ENCODE data around the gene RHPN2. TPM values are rescaled to one million over a fixed set of nuclear protein-coding genes. Genes with fewer than 3 reads are reported as not detected.
"Not testable (repeated sequence)": the region's sequence is repeated elsewhere in the genome, so short reads cannot be mapped to it uniquely, and the experiment has no call there.

Gene RHPN2
- total RNA-seq, 2 donors from 2014 or later, result not detected

- no peak for DNase-seq
- no peak for ATAC-seq
- H3K9me3 ChIP-seq (ENCODE audit: control insufficient read depth, low read length, poor library complexity, severe bottlenecking), result no peaks in the 10 kb centered on the region
- Mint-ChIP-seq H3K4me3 (no peak overlapping the region), H3K27me3 (no peaks in the 10 kb centered on the region), H3K27ac (no peak overlapping the region), H3K36me3 (ENCODE audit: low read depth) (no peaks in the 10 kb centered on the region), H3K4me1 (peaks cover 7% of the 10 kb centered on the region)
Observed at GRCh38 chr19:33035461-33035860, 29.2 kb downstream of the RHPN2 start.

- peaks cover 4% of the 10 kb centered on the region for H3K9me3 ChIP-seq (ENCODE audit: control insufficient read depth, low read length, poor library complexity, severe bottlenecking)
- DNase-seq (no peak), ATAC-seq (no peak)
- Mint-ChIP-seq H3K27me3 (no peaks in the 10 kb centered on the region), H3K36me3 (ENCODE audit: low read depth) (no peaks in the 10 kb centered on the region), H3K4me3 (no peak overlapping the region), H3K4me1 (peaks cover 2% of the 10 kb centered on the region), H3K27ac (no peak overlapping the region)
Observed at GRCh38 chr19:33032218-33032781, 32.4 kb downstream of the RHPN2 start.

GRCh38 chr19:33029746-33030303, 34.9 kb downstream of the RHPN2 start:
- Mint-ChIP-seq H3K27ac (no peak overlapping the region), H3K27me3 (peaks cover 4% of the 10 kb centered on the region), H3K4me1 (no peaks in the 10 kb centered on the region), H3K36me3 (ENCODE audit: low read depth) (peaks cover 2% of the 10 kb centered on the region), H3K4me3 (no peak overlapping the region)
- peaks cover 4% of the 10 kb centered on the region for H3K9me3 ChIP-seq (ENCODE audit: control insufficient read depth, low read length, poor library complexity, severe bottlenecking)
- DNase-seq (no peak), ATAC-seq (no peak)

- not testable (repeated sequence) for H3K9me3 ChIP-seq (ENCODE audit: control insufficient read depth, low read length, poor library complexity, severe bottlenecking); ATAC-seq; H3K27ac Mint-ChIP-seq; DNase-seq; H3K4me1 Mint-ChIP-seq; H3K27me3 Mint-ChIP-seq; H3K36me3 Mint-ChIP-seq (ENCODE audit: low read depth); H3K4me3 Mint-ChIP-seq
Observed at GRCh38 chr19:33026602-33027001, 38.1 kb downstream of the RHPN2 start.

GRCh38 chr19:33025468-33026238, 39.0 kb downstream of the RHPN2 start:
- not testable (repeated sequence) for H3K4me3 Mint-ChIP-seq; ATAC-seq; H3K27ac Mint-ChIP-seq; H3K9me3 ChIP-seq (ENCODE audit: control insufficient read depth, low read length, poor library complexity, severe bottlenecking); H3K27me3 Mint-ChIP-seq; H3K4me1 Mint-ChIP-seq; DNase-seq; H3K36me3 Mint-ChIP-seq (ENCODE audit: low read depth)

GRCh38 chr19:33024398-33024797, 40.3 kb downstream of the RHPN2 start:
- H3K9me3 ChIP-seq (ENCODE audit: control insufficient read depth, low read length, poor library complexity, severe bottlenecking), result no peaks in the 10 kb centered on the region
- Mint-ChIP-seq H3K27ac (no peak overlapping the region), H3K4me3 (no peak overlapping the region), H3K27me3 (peaks cover 4% of the 10 kb centered on the region), H3K36me3 (ENCODE audit: low read depth) (peaks cover 2% of the 10 kb centered on the region), H3K4me1 (no peaks in the 10 kb centered on the region)
- ATAC-seq, result no peak
- no peak for DNase-seq

- no peaks in the 10 kb centered on the region for H3K4me1 Mint-ChIP-seq
- H3K36me3 Mint-ChIP-seq (ENCODE audit: low read depth), result peaks cover 2% of the 10 kb centered on the region
- H3K4me3 Mint-ChIP-seq, result no peak overlapping the region
- DNase-seq (no peak), ATAC-seq (no peak)
- H3K27ac Mint-ChIP-seq, result no peak overlapping the region
- H3K9me3 ChIP-seq (ENCODE audit: control insufficient read depth, low read length, poor library complexity, severe bottlenecking), result no peaks in the 10 kb centered on the region
- peaks cover 4% of the 10 kb centered on the region for H3K27me3 Mint-ChIP-seq
Observed at GRCh38 chr19:33022472-33023116, 42.1 kb downstream of the RHPN2 start.

GRCh38 chr19:33010891-33011290, 53.8 kb downstream of the RHPN2 start:
- ATAC-seq; DNase-seq; H3K36me3 Mint-ChIP-seq (ENCODE audit: low read depth); H3K4me3 Mint-ChIP-seq; H3K27ac Mint-ChIP-seq; H3K9me3 ChIP-seq (ENCODE audit: control insufficient read depth, low read length, poor library complexity, severe bottlenecking); H3K27me3 Mint-ChIP-seq; H3K4me1 Mint-ChIP-seq: not testable (repeated sequence)

- Mint-ChIP-seq H3K4me3 (no peak overlapping the region), H3K4me1 (peaks cover 2% of the 10 kb centered on the region), H3K27ac (no peak overlapping the region), H3K36me3 (ENCODE audit: low read depth) (no peaks in the 10 kb centered on the region), H3K27me3 (peaks cover 4% of the 10 kb centered on the region)
- ATAC-seq (no peak), DNase-seq (no peak)
- no peaks in the 10 kb centered on the region for H3K9me3 ChIP-seq (ENCODE audit: control insufficient read depth, low read length, poor library complexity, severe bottlenecking)
Observed at GRCh38 chr19:33008738-33009137, 56.0 kb downstream of the RHPN2 start.

GRCh38 chr19:33005440-33005839, 59.2 kb downstream of the RHPN2 start:
- H3K27ac Mint-ChIP-seq, result peak overlapping the region; percentile 24
- ATAC-seq (no peak), DNase-seq (no peak)
- no peaks in the 10 kb centered on the region for H3K36me3 Mint-ChIP-seq (ENCODE audit: low read depth)
- peaks cover 5% of the 10 kb centered on the region for H3K4me1 Mint-ChIP-seq
- H3K9me3 ChIP-seq (ENCODE audit: control insufficient read depth, low read length, poor library complexity, severe bottlenecking), result no peaks in the 10 kb centered on the region
- no peak overlapping the region for H3K4me3 Mint-ChIP-seq
- H3K27me3 Mint-ChIP-seq, result peaks cover 4% of the 10 kb centered on the region

GRCh38 chr19:33003424-33004024, 61.2 kb downstream of the RHPN2 start:
- H3K27ac Mint-ChIP-seq; H3K9me3 ChIP-seq (ENCODE audit: control insufficient read depth, low read length, poor library complexity, severe bottlenecking); H3K4me3 Mint-ChIP-seq; H3K27me3 Mint-ChIP-seq; DNase-seq; H3K36me3 Mint-ChIP-seq (ENCODE audit: low read depth); H3K4me1 Mint-ChIP-seq; ATAC-seq: not testable (repeated sequence)

GRCh38 chr19:33002126-33002865, 62.4 kb downstream of the RHPN2 start:
- H3K27ac Mint-ChIP-seq; H3K27me3 Mint-ChIP-seq; H3K9me3 ChIP-seq (ENCODE audit: control insufficient read depth, low read length, poor library complexity, severe bottlenecking); H3K4me3 Mint-ChIP-seq; DNase-seq; H3K36me3 Mint-ChIP-seq (ENCODE audit: low read depth); ATAC-seq: not testable (repeated sequence)
- peaks cover 16% of the 10 kb centered on the region for H3K4me1 Mint-ChIP-seq

GRCh38 chr19:33000910-33001309, 63.8 kb downstream of the RHPN2 start:
- no peaks in the 10 kb centered on the region for H3K9me3 ChIP-seq (ENCODE audit: control insufficient read depth, low read length, poor library complexity, severe bottlenecking)
- Mint-ChIP-seq H3K4me3 (peak overlapping the region; percentile 79), H3K36me3 (ENCODE audit: low read depth) (no peaks in the 10 kb centered on the region), H3K27me3 (peaks cover 4% of the 10 kb centered on the region), H3K27ac (no peak overlapping the region), H3K4me1 (peaks cover 16% of the 10 kb centered on the region)
- ATAC-seq (no peak), DNase-seq (no peak)
